KOPT-K1 (cell line): ENCODE measurements around the gene ARL3.
"Not testable (repeated sequence)": the region's sequence is repeated elsewhere in the genome, so short reads cannot be mapped to it uniquely, and the experiment has no call there.

Source experiments
- H3K27ac ChIP-seq: fragments of 200-600 bp; sonication (generic); 2 replicates; pipeline ENCODE4 v1.5.1; 2016; ENCODE audit warnings: antibody characterized with exemption, mild to moderate bottlenecking, low read depth, low read length; ENCODE audit not compliant: poor library complexity, severe bottlenecking
- H3K36me3 ChIP-seq: fragments of 200-600 bp; sonication (generic); 2 replicates; pipeline ENCODE4 v1.5.1; 2017; ENCODE audit warnings: antibody characterized with exemption, mild to moderate bottlenecking, low read length, moderate library complexity; ENCODE audit not compliant: insufficient read depth
- H3K9me3 ChIP-seq: fragments of 200-600 bp; sonication (generic); 2 replicates; pipeline ENCODE4 v1.5.1; 2017; ENCODE audit warnings: antibody characterized with exemption, low read length, mild to moderate bottlenecking; ENCODE audit not compliant: insufficient read depth, poor library complexity, severe bottlenecking

ARL3 gene

DNA sequence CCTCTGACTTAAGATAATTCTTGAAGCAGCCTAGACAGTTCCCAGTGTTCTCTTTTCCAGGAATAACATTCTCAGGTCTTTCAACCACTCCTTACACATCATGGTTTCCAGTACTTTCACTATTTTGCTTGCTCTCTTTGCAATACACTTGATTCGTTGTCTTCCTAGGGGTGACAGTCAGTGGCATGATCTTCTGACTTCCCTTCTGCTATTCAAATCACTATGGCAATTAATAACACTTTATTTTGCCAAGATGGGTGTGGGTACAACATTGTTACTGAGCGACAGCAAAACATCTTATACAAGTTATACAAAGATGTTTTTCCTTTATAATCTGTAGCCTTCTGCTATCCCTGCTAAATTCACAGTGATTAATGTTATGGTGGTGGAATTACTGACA is 15.3 kb downstream of the ARL3 start:
- Histone ChIP-seq H3K27ac (no peak overlapping the region), H3K9me3 (no peaks in the 10 kb centered on the region), H3K36me3 (peaks cover 29% of the 10 kb centered on the region)

DNA sequence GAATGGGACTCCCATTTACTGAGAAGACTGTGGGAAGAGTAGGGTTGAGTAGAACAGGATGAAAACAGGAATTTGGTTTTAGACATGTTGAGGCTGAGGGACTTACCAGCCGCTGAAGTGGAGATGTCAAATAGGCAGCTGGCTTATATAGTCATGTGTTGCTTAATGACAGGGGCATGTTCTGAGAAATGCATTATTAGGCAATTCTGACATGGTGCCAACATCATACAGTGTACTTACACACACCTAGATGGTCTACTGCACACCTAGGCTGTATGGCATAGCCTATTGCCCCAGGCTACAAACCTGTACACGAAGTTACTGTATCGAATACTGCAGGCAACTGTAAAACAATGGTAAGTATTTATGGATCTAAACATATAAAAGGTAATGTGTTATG is 17.5 kb downstream of the ARL3 start:
- no peaks in the 10 kb centered on the region for H3K9me3 ChIP-seq
- no peak overlapping the region for H3K27ac ChIP-seq
- H3K36me3 ChIP-seq, result peaks cover 29% of the 10 kb centered on the region

DNA sequence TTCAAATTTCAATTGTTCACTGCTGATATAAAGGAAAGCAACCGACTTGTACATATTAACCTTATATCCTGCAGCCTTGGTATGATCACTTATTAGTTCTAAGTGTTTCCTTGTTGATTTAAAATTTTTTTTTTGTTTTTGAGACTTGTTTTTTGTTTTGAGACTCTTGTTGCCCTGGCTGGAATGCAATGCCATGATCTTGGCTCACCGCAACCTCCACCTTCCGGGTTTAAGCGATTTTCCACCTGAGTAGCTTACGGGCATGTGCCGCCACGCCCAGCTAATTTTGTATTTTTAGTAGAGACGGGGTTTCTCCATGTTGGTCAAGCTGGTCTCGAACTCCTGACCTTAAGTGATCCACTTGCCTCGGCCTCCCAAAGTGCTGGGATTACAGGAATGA is 18.8 kb downstream of the ARL3 start:
- not testable (repeated sequence) for H3K27ac ChIP-seq, H3K9me3 ChIP-seq
- H3K36me3 ChIP-seq, result peaks cover 29% of the 10 kb centered on the region

DNA sequence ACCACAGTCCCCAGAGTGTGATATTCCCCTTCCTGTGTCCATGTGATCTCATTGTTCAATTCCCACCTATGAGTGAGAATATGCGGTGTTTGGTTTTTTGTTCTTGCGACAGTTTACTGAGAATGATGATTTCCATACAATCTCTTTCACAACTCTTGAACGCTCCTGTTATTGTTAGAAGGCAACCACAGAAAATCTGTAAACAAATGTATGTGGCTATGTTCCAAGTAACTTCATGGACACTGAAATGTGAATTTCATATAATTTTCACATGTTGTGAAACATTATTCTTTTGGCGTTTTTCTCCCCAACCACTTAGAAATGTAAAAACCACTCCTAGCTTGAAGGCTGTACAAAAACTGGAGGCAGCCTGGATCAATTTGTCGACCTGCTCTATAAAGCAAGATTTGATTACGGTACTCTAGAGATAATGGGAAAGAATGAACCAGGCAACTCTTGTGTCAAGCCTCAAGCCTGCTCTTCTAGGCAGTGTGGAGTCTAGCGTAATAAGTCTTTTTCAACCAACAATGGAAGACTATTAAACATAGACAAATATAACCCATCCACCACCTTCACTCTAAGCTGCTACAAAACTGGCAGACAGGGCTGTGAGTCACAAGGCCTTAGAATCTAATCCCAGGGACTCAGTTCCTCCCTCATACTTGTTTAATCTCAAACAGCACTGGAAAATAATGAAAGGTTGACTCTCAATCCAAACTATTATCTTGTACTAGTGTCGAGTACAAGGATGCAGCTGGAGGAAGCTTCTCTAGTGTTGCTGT is 22.7 kb downstream of the ARL3 start:
- H3K36me3 ChIP-seq, result peaks cover 3% of the 10 kb centered on the region; the same call in 1 of the 2 replicates
- no peak overlapping the region for H3K27ac ChIP-seq
- H3K9me3 ChIP-seq, result no peaks in the 10 kb centered on the region

DNA sequence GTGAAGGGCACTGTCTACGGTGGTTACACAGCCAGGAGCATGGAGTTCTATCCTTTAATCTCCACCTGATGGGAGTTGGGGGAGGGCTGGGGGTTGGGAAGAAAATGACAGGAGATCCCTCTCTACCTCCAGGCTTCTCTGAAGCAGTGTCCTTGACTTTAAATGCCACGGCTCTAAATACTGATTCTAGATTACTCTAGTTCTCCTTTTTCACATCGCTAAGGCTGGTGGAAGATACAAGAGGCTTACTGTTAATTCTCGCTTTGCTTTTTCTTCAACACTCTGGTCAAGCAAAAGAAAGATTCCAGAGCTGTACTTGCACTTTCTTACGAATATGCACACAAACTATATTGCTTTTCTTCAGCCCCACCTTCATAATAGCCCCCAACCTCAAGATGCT is 30.5 kb downstream of the ARL3 start:
- Histone ChIP-seq H3K36me3 (peaks cover 14% of the 10 kb centered on the region), H3K9me3 (no peaks in the 10 kb centered on the region), H3K27ac (no peak overlapping the region)

DNA sequence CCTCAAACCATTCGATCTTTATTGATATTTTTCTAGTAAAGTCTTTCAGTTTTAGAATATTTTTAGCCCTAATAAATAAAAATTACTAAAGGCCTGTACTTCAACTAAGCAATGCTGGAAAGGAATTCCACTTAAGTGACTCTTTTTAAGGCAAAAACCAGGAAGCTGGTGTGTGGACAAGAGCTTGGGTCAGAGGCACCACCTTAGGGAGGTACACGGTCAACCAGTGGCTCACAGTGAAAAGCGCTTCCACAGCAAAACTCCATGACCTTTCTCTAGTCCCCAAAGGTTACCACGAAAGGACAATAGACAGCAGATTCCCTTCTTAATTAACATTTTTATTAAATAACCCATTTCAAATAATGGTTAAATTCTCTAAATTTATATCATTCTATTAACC is 31.2 kb downstream of the ARL3 start:
- Histone ChIP-seq H3K27ac (no peak overlapping the region), H3K9me3 (no peaks in the 10 kb centered on the region), H3K36me3 (peaks cover 14% of the 10 kb centered on the region)

DNA sequence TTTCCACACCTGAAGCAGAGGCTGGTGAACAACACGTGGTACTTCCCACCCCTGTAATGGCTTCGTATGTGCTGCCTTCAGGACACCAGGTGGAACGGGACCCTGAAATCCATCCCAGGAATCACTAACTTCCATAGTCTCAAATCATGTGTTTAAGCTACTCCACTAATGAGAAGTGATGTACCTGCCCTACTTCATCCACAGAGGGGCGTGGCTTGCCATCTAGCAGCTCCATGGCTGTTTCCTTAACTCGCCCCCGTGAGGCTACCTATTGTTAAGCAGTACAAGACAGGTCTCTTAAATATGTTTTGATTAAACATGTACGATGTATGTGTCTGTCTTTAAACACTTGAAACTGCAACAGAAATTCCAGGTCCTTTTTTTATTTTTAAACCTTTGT is 31.8 kb downstream of the ARL3 start:
- peaks cover 14% of the 10 kb centered on the region for H3K36me3 ChIP-seq
- H3K27ac ChIP-seq, result no peak overlapping the region
- H3K9me3 ChIP-seq, result no peaks in the 10 kb centered on the region

DNA sequence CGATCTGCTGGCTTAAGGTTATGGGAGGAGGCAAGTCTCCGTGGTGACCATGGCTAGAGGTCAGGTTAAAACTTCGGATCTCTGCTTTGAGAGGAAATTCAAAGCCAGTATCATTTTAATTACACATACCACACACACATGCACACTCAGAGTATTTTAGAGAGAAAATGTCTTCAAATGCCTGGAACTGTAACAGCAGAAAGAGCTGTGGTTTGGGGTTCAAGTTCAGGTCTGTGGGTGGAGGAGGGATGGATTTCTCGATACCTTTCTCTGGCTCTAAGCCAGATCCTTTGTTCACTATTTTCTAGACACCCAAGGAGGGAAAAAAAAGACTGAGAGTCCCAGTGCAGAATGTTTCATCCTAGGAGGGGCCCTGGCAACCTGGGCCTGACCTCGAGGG is 32.5 kb downstream of the ARL3 start:
- Histone ChIP-seq H3K27ac (peak overlapping the region; percentile 12), H3K36me3 (peaks cover 14% of the 10 kb centered on the region), H3K9me3 (no peaks in the 10 kb centered on the region)

DNA sequence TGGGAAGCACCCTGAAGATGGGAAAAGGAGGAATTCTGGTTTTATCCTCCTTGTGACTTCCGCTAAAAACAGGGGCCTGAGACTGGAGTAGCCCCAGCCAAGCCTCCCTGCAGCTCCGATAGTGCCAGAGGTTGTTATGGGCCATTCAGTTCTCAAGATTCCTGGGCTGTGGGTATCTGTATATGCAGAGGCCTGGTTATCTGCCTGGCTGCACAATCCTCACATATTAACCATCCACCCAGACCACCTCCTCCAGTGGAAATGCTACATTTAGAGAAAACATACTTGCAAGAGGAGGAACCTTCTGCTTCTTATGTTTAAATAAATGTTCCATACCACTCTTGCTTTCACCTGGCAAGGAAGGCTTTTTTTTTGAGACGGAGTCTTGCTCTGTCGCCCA is 34.6 kb downstream of the ARL3 start:
- 0 out of 2 replicates have a peak, but pooled peaks cover 3% of the 10 kb centered on the region for H3K36me3 ChIP-seq
- H3K27ac ChIP-seq, result no peak overlapping the region
- no peaks in the 10 kb centered on the region for H3K9me3 ChIP-seq

DNA sequence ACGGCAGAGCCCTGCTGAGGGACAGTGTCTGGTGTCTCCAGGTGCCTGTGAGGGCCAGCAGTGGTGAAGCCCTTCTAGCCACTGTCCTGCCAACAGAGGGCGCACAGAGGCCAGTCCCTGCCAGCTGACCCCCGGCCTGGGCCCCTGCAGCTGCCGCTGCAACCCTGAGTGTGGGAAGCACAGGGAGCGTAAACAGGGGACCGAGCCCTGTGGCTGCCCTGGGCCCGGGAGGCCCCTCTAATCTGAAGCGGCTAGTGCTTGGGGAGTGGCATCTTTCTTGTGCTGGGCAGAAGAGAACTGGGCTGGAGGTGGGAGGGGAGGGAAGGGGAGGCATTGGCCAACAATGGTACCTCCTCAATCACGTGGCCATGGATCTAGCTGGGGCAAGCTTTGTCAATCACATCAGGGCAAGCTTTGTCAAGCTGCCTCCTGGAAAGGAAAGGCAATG is 35.3 kb downstream of the ARL3 start:
- Histone ChIP-seq H3K36me3 (0 out of 2 replicates have a peak, but pooled peaks cover 3% of the 10 kb centered on the region), H3K27ac (no peak overlapping the region), H3K9me3 (no peaks in the 10 kb centered on the region)

DNA sequence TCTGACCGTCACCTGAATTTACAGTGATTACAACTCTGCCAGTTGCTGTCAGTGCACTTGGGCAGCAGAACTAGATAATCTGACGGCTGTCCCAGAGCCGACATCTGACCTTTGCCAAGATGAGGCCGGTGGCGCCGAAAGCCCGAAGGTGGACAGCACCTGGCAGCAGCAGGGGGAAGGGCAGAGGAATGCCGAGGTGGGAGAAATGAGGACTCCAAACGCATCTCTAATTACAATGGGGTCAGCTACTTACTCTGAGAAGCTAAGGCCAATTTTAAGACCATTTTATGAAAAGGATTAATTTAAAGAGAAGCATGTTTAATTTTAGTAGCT is 36.2 kb downstream of the ARL3 start:
- no peak overlapping the region for H3K27ac ChIP-seq
- 0 out of 2 replicates have a peak, but pooled peaks cover 3% of the 10 kb centered on the region for H3K36me3 ChIP-seq
- no peaks in the 10 kb centered on the region for H3K9me3 ChIP-seq

DNA sequence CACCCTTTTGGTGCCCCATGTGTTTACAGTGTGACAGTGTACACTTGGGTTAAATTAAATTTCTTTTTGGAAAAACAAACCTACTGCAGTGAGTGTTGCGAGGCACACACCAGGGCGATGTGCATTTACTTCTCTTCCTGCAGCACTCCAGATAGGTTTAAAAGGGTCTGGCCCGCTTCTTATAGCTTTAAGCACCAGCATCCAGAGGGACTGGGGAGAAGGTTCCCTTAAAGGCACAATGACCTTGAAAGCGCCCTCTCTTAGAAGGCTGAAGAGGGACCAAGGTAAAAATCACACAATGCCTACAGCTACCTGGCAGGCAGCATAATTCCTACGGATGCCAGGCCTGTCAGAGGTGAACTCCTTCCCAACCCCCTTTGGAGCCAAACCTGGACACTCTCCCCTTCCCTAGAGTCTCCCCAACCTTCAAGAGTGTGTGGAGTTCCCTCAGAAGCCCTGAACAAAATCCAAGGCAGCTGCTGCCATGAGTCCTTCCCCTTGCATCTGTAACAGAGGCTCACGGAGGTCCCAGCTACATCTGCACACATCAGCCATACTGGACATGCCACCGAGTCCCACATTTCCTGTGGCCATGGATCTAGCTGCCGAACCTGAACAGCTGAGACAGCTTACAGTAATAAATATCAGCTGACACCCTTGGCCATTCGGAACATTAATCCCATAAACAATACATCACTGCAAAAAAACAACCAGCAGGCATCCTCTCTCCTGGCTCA is 36.7 kb downstream of the ARL3 start:
- no peak overlapping the region for H3K27ac ChIP-seq
- no peaks in the 10 kb centered on the region for H3K9me3 ChIP-seq
- H3K36me3 ChIP-seq, result 0 out of 2 replicates have a peak, but pooled peaks cover 3% of the 10 kb centered on the region

DNA sequence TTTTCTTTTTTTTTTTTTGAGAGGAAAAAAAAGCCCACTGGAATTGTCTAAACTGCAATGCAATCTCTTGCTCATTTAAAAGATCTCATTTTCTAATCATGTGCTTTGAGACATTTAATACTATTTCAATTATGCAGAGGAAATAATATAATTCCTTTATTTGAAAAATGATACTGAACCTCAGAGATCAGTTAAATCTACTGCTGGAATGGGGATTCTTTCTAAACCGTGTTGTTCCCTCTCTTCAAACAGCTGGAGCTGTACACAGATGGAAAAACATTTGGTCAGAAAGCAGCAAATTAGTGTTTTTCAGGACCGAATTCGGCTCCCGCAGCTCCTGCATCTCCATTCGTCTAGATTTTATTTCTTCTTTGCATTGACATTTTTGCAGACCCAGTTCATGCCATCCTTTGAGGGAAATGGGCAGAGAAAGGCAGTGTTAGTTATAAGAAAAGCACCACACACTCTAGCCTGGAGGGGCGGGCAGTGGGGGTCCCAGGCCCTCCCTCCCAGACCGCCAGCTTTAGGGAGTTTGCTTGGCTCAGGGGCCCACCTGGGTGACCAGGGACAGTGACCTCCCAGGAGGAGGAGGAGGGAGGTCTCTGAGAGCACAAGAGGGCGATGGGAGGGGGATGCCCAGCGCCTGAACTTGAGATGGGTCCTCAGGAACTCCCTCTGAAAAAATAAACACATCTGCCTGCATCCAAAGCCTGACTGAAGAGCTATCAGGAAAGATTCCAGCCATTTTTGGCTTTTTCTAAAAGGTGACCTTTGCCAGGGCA is 37.5 kb downstream of the ARL3 start:
- no peaks in the 10 kb centered on the region for H3K9me3 ChIP-seq
- no peaks in the 10 kb centered on the region for H3K36me3 ChIP-seq
- peak overlapping the region; percentile 81 for H3K27ac ChIP-seq

DNA sequence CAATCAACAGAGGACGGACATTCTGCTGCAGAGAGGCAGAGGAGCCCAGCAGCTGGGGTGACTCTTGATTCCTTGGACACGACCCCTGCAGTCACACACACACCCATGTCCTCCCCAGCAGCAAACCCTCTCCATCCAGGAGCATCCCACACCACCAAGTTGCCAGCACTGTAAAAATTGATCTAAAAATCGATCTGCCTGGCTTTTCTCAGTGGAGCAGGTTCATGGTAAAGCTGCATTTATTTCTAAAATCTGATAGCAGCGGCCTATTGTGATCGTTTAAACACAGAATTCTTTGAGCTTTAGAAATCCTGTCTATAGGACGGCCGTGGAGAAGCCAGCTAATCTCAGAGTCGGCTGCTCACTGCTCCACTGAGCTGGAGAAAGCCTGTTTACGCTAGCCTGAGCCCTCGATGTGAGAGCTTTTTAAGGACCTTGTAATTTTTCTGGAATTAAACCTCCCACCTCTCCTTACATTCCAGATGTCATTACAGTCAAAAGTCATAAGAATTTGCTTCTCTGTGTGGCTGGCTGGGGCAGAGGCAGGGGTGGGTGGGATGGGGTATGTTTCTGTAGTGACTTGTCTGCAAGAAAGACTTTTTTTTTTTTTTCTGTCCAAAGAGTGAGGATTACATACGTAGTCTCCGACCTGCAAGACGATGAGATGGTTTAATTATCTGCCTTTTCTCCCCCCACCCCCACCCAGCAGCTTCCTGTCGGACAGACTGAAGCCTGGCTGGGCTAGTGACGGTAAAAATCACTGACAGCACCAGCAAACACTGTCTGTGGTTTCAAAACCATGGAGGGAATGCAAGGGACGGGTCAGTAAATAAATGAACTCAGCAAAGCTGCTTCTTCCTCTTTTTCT is 38.3 kb downstream of the ARL3 start:
- H3K9me3 ChIP-seq, result no peaks in the 10 kb centered on the region
- H3K36me3 ChIP-seq, result no peaks in the 10 kb centered on the region
- H3K27ac ChIP-seq, result peak overlapping the region; percentile 81
